Kidney (tissue), 14 donors: ENCODE data around the gene SMCO4. TPM values are rescaled to one million over a fixed set of nuclear protein-coding genes. Genes with fewer than 3 reads are reported as not detected.

Experiments
- DNase-seq, 5 donors: peaks; one replicate each; pipeline ENCODE4 v3.0.0-alpha.2; 2013 to 2020
- FAIRE-seq: peaks from 2 replicates; lab custom pipeline; 2012; peaks lifted over from hg19 to GRCh38; lab: Jason Lieb, UNC
- H3K27ac ChIP-seq, 2 donors: one replicate each; pipeline ENCODE4 v1.7.0; 2013; ENCODE audit warnings: low read depth in 2 of 2, low read length in 2 of 2, inconsistent platforms in 1 of 2
- H3K27me3 ChIP-seq: one replicate; pipeline ENCODE4 v1.7.1; 2013; ENCODE audit warnings: low read length, inconsistent platforms; ENCODE audit not compliant: control insufficient read depth, insufficient read depth
- H3K36me3 ChIP-seq, 3 donors: one replicate each; pipeline versions ENCODE4 v1.7.0 to v1.7.1; 2013; ENCODE audit warnings: low read length in 3 of 3, control low read depth in 1 of 3, inconsistent platforms in 1 of 3; ENCODE audit not compliant: insufficient read depth in 3 of 3, control insufficient read depth in 2 of 3
- H3K4me1 ChIP-seq, 3 donors: one replicate each; pipeline versions ENCODE4 v1.7.0 to v1.7.1; 2013; ENCODE audit warnings: low read length in 3 of 3, inconsistent platforms in 1 of 3, low read depth in 1 of 3; ENCODE audit not compliant: control insufficient read depth in 2 of 3, insufficient read depth in 2 of 3
- H3K4me3 ChIP-seq, 3 donors: one replicate each; pipeline versions ENCODE4 v1.7.0 to v1.8.1; 2013; ENCODE audit warnings: low read length in 3 of 3, control low read depth in 1 of 3, inconsistent platforms in 1 of 3
- H3K9ac ChIP-seq, 3 donors: one replicate each; pipeline versions ENCODE4 v1.7.0 to v1.7.1; 2013; ENCODE audit warnings: low read length in 3 of 3, control low read depth in 1 of 3, inconsistent platforms in 1 of 3
- H3K9me3 ChIP-seq, 3 donors: one replicate each; pipeline versions ENCODE4 v1.7.0 to v1.7.1; 2013; ENCODE audit warnings: low read length in 3 of 3, control low read depth in 1 of 3, inconsistent platforms in 1 of 3; ENCODE audit not compliant: control insufficient read depth in 2 of 3, insufficient read depth in 1 of 3
- intact Hi-C: fragments of 100-400 bp; cut with DNase I; formaldehyde crosslinking; loops from one replicate; pipeline ENCODE4 v1.11.1; 2022
- polyA plus RNA-seq: library from polyadenylated mRNA; stranded (reverse); fragments of 350-450 nt; fragmentation: Illumina TruSeq; extraction: RNeasy Lipid Tissue Mini Kit (QIAGEN cat#74804); gene quantifications from one replicate; pipeline ENCODE4 v1.2.3, GENCODE V29; 2014; ENCODE audit warnings: low read depth, low replicate concordance; ENCODE audit not compliant: insufficient read depth
- total RNA-seq: library from RNA; stranded (reverse); fragmentation: NEBNext Ultra II Directional; extraction: Animal tissue kit (Norgen Biotek cat#: 25700); gene quantifications from one replicate; pipeline ENCODE4 v1.2.1, GENCODE V29; 2021
- TF ChIP-seq, protein P1 (sequence below): IDR thresholded peaks from 3 replicates; pipeline ENCODE4 v1.5.1; 2012; ENCODE audit warnings: mild to moderate bottlenecking, moderate library complexity, borderline replicate concordance; ENCODE audit not compliant: insufficient read depth; ENCODE audit errors: extremely low read depth
- donor health status: control.
- donor health status: control.
- donor health status: control.
- donor health status: control.
- donor health status: control.
- donor health status: DM: yes; HTN: yes; CAD: no.
- donor health status: Normal renal cell carcinoma (clear cell type).

SMCO4 gene
- total and polyA plus RNA-seq, 2 donors from 2014 or later: 33.0 to 102 TPM

DNA sequence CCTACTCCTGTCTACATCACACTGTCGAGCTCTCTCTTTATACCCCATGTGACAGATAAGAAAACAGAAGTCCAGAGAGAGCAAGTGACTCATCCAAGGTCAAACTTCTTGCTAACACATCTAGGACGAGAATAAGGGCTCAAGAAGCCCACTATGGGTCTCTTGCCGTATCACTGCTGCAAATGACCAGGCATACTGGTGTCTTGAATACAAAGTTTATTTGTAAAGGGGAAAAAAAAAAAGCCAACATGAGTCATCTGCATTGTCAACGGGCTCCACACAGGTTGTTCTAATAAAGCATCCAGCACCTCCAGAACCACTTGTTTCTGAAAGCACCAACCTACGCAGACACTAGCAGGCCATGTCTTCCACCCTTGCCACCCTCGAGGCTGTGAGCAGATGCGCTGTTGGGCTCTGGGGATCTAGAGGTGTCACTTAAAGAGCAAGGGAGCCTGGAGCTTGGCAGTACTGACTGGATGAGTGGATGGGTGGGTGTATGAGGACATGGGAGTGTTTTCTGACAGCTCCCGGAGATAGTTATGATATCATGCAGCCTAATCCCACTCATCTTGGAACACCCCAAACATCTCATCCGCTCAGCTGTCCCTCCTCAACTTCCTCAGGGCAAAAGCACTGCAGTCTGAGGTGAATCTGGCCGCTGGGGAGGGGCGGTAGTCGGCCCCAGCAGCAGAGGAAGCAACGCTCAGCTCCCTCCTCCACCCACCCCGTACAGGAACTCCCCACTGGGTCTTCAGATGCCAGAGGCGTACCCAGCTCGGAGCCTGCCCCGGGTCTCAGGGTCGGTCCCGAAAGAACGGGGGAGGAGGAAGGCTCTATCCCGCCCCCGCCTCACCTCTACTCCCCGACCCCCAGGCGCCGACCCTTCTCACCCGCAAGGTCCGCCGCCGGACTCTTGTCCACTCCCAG is 1.0 kb downstream of the SMCO4 start:
- peak; percentile 46 to 82 (median 52) for DNase-seq
- no peaks in the 10 kb centered on the region for H3K36me3 ChIP-seq
- no peaks in the 10 kb centered on the region for H3K9me3 ChIP-seq
- H3K9ac ChIP-seq: peak overlapping the region in 2 of 3 donors; percentile 42 to 79
- peak overlapping the region; percentile 37 to 63 (median 58) for H3K4me3 ChIP-seq
- H3K4me1 ChIP-seq: peaks cover 0 to 16% (median 6%) of the 10 kb centered on the region in 3 donors
- FAIRE-seq: no peak
- TF ChIP-seq, protein P1, sequence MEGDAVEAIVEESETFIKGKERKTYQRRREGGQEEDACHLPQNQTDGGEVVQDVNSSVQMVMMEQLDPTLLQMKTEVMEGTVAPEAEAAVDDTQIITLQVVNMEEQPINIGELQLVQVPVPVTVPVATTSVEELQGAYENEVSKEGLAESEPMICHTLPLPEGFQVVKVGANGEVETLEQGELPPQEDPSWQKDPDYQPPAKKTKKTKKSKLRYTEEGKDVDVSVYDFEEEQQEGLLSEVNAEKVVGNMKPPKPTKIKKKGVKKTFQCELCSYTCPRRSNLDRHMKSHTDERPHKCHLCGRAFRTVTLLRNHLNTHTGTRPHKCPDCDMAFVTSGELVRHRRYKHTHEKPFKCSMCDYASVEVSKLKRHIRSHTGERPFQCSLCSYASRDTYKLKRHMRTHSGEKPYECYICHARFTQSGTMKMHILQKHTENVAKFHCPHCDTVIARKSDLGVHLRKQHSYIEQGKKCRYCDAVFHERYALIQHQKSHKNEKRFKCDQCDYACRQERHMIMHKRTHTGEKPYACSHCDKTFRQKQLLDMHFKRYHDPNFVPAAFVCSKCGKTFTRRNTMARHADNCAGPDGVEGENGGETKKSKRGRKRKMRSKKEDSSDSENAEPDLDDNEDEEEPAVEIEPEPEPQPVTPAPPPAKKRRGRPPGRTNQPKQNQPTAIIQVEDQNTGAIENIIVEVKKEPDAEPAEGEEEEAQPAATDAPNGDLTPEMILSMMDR: no peak
- intact Hi-C loops: no loop called here
- H3K27ac ChIP-seq: peak overlapping the region; percentile 75 to 81
- no peaks in the 10 kb centered on the region for H3K27me3 ChIP-seq

DNA sequence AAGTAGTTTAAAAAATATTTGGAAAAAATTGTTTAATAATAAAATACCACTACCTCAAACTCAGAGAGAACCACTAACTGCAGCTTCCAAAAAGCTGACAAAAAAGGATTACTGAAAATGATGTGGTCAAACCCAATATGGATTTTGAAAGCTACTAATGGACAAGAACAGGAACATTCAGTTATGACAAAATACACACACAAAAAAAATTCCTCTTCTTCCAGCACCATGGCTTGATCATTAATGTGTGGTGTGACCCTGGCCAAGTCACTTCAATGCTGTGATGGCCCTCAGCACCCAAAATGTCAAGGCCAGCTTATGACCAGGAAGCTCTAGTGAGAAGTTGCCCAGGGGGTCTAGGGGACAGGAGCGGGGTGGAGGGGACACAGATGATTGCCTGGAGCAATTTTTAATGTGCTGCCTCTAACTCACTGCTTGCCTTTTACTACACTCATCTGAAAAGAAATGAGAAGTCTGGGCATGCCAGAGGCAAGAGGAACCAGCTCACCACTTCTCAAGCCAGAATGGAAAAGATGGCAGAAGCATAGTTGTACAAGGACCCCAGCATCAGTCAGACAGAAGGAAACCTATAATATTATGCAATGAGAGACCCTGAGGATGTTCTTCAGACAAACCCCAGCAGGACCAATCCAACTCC is 2.2 kb downstream of the SMCO4 start:
- H3K36me3 ChIP-seq: no peaks in the 10 kb centered on the region

DNA sequence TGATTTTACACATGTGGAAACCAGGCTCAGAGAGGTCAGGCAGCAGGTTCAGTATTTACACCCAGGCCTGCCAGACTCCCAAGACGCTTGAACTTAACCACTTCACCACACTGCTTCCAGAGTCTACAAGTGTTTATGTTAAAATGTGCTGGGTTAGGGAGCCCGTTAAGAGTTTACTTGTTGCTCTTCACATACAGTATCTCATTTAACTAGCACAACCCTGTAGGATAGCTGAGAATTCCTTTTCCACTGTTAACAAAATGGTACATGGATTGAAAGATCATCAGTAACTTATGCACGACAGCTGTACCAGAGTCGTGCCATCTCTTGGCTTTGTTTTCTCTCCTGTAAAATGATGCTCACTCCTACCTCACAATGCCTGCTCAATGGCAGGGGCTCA is 2.9 kb downstream of the SMCO4 start:
- H3K4me1 ChIP-seq: peaks cover 0 to 17% (median 6%) of the 10 kb centered on the region in 3 donors
- FAIRE-seq: no peak

More for the DNA sequence above, 2.2 kb downstream of the SMCO4 start:
- Histone ChIP-seq H3K9me3 (no peaks in the 10 kb centered on the region), H3K9ac (no peak overlapping the region), H3K27me3 (no peaks in the 10 kb centered on the region), H3K27ac (no peak overlapping the region), H3K4me3 (no peak overlapping the region), H3K4me1 (peaks cover 0 to 17% (median 6%) of the 10 kb centered on the region in 3 donors)
- intact Hi-C loops: no loop called here
- FAIRE-seq (no peak), DNase-seq (no peak)
- TF ChIP-seq, protein P1: no peak

More for the DNA sequence above, 2.9 kb downstream of the SMCO4 start:
- Histone ChIP-seq H3K9me3 (no peaks in the 10 kb centered on the region), H3K36me3 (no peaks in the 10 kb centered on the region), H3K27me3 (no peaks in the 10 kb centered on the region), H3K27ac (no peak overlapping the region), H3K4me3 (no peak overlapping the region), H3K9ac (no peak overlapping the region)
- no peak for DNase-seq
- TF ChIP-seq, protein P1: no peak
- intact Hi-C loops: no loop called here
